B cell (primary cell): ENCODE measurements around the gene TAF10. TPM values are rescaled to one million over a fixed set of nuclear protein-coding genes. Genes with fewer than 3 reads are reported as not detected.

ENCODE experiments used
- ATAC-seq: fragments of 200-7000 bp; cut with Tn5 transposase; one replicate; pipeline ENCODE4 v1.10.0; 2021; ENCODE audit warnings: low read depth, mild to moderate bottlenecking, moderate number of reproducible peaks, moderate library complexity
- CTCF ChIA-PET: fragments of 350-600 bp; sonication (Branson Sonifier 250); formaldehyde crosslinking; loops from one replicate; lab custom pipeline; 2021; ENCODE audit warnings: antibody characterized with exemption, inconsistent platforms; lab: Charles Lee
- POLR2A ChIA-PET: fragments of 350-600 bp; sonication (Branson Sonifier 250); formaldehyde crosslinking; loops from one replicate; lab custom pipeline; 2021; ENCODE audit warnings: antibody characterized with exemption; lab: Charles Lee
- DNase-seq: peaks from one replicate; pipeline ENCODE4 v3.0.0; 2013
- H2AFZ ChIP-seq: 2 replicates; pipeline ENCODE4 v1.6.1; 2012; ENCODE audit warnings: mild to moderate bottlenecking, low read depth, low read length; ENCODE audit not compliant: insufficient read depth, poor library complexity, severe bottlenecking
- H3K27ac ChIP-seq, 2 donors: 1 replicate in 1 of 2; 2 replicates in 1 of 2; pipeline ENCODE4 v1.5.1; 2012 to 2013; ENCODE audit warnings: low read length in 2 of 2, mild to moderate bottlenecking in 2 of 2, moderate library complexity in 1 of 2
- H3K27me3 ChIP-seq, 4 experiments: fragments of 200-600 bp in 1 of 4; sonication (generic) in 1 of 4; replicated peaks in 1 of 4; 1 replicate in 2 of 4; 2 replicates in 2 of 4; pipeline versions ENCODE4 v1.6.1 to v1.7.0; 2013 to 2016; ENCODE audit warnings: low read length in 3 of 4, mild to moderate bottlenecking in 2 of 4, mixed read lengths in 1 of 4, moderate library complexity in 1 of 4; ENCODE audit not compliant: insufficient read depth in 4 of 4, control insufficient read depth in 3 of 4; ENCODE audit errors: control extremely low read depth in 1 of 4
- H3K36me3 ChIP-seq, 2 experiments: replicated peaks in 1 of 2; 1 replicate in 1 of 2; 2 replicates in 1 of 2; pipeline versions ENCODE4 v1.6.1 to v1.7.1; 2013; ENCODE audit warnings: low read length in 1 of 2; ENCODE audit not compliant: insufficient read depth in 2 of 2, control insufficient read depth in 1 of 2; ENCODE audit errors: control extremely low read depth in 1 of 2, extremely low read depth in 1 of 2
- H3K4me1 ChIP-seq, 2 donors: fragments of 200-600 bp in 1 of 2; sonication (generic) in 1 of 2; 1 replicate in 1 of 2; 2 replicates in 1 of 2; pipeline versions ENCODE4 v1.5.1 to v1.6.1; 2013 to 2017; ENCODE audit warnings: low read length in 2 of 2; ENCODE audit not compliant: control insufficient read depth in 2 of 2, insufficient read depth in 2 of 2
- H3K4me2 ChIP-seq: replicated peaks from 2 replicates; pipeline ENCODE3; 2012; ENCODE audit warnings: mild to moderate bottlenecking, low read depth, low read length; ENCODE audit not compliant: poor library complexity, severe bottlenecking
- H3K4me3 ChIP-seq, 5 experiments: fragments of 200-600 bp in 1 of 5; sonication (generic) in 1 of 5; 1 replicate in 3 of 5; 2 replicates in 2 of 5; pipeline versions ENCODE4 v1.5.1 to v1.7.0; 2011 to 2016; ENCODE audit warnings: low read length in 4 of 5, mild to moderate bottlenecking in 4 of 5, low read depth in 2 of 5, control low read depth in 1 of 5, moderate library complexity in 1 of 5; ENCODE audit not compliant: insufficient read depth in 1 of 5; ENCODE audit errors: control extremely low read depth in 1 of 5, extremely low read depth in 1 of 5
- H3K79me2 ChIP-seq: fragments of 200-600 bp; sonication (generic); one replicate; pipeline ENCODE4 v1.6.0; 2016; ENCODE audit warnings: low read length; ENCODE audit not compliant: control insufficient read depth, insufficient read depth
- H3K9ac ChIP-seq: fragments of 200-600 bp; sonication (generic); 2 replicates; pipeline ENCODE4 v1.6.1; 2017; ENCODE audit warnings: mild to moderate bottlenecking, low read length, moderate library complexity
- H3K9me3 ChIP-seq, 3 donors: one replicate each; pipeline versions ENCODE4 v1.6.1 to v1.7.1; 2013; ENCODE audit warnings: low read length in 2 of 3; ENCODE audit not compliant: control insufficient read depth in 2 of 3, insufficient read depth in 1 of 3; ENCODE audit errors: control extremely low read depth in 1 of 3
- H4K20me1 ChIP-seq: 2 replicates; pipeline ENCODE4 v1.6.0; 2012; ENCODE audit warnings: mild to moderate bottlenecking, low read length; ENCODE audit not compliant: insufficient read depth, control insufficient read depth, poor library complexity, severe bottlenecking
- H3K27ac Mint-ChIP-seq: one replicate; pipeline ENCODE4 v1.8.0; 2021; ENCODE audit warnings: mixed read lengths
- H3K27me3 Mint-ChIP-seq: one replicate; pipeline ENCODE4 v1.8.0; 2021; ENCODE audit warnings: mixed read lengths
- H3K4me1 Mint-ChIP-seq: one replicate; pipeline ENCODE4 v1.8.0; 2021; ENCODE audit warnings: mixed read lengths
- H3K4me3 Mint-ChIP-seq: one replicate; pipeline ENCODE4 v1.8.0; 2021; ENCODE audit warnings: mixed read lengths
- H3K9me3 Mint-ChIP-seq: one replicate; pipeline ENCODE4 v1.8.0; 2022; ENCODE audit warnings: mixed read lengths; ENCODE audit not compliant: insufficient read depth
- CTCF ChIP-seq: fragments of 200-600 bp; IDR thresholded peaks from one replicate; pipeline ENCODE4 v1.8.0; 2022; ENCODE audit warnings: antibody characterized with exemption, mild to moderate bottlenecking
- EZH2 ChIP-seq: IDR thresholded peaks from 2 replicates; pipeline ENCODE4 v1.6.1; 2012; ENCODE audit warnings: borderline replicate concordance, low read depth, mild to moderate bottlenecking, moderate library complexity, low read length; ENCODE audit not compliant: insufficient read depth, poor library complexity, severe bottlenecking
- WGBS: methylation state at CpG from one replicate; pipeline ENCODE4 v1.1.5; 2013; ENCODE audit warnings: missing lambda C conversion rate; ENCODE audit not compliant: insufficient coverage; 5-methylcytosine and 5-hydroxymethylcytosine counted together
- intact Hi-C: fragments of 100-400 bp; cut with micrococcal nuclease; formaldehyde crosslinking; loops from one replicate; pipeline ENCODE4 v1.10.0; 2022
- polyA plus RNA-seq: library from polyadenylated mRNA; depleted of rRNA; stranded (reverse); fragments of >200 nt; gene quantifications from 2 replicates; pipeline ENCODE4 v1.2.3, GENCODE V29; 2012
- total RNA-seq, 2 donors: library from RNA; stranded (reverse); fragments of 120-200 nt in 1 of 2; gene quantifications; 1 replicate in 1 of 2; 2 replicates in 1 of 2; pipeline versions ENCODE4 v1.2.3 to v1.2.4, GENCODE V29; 2013 to 2022

The TAF10 gene
- total and polyA plus RNA-seq, 2 donors (not counting 1 experiment from before 2014, with no cell fraction given): 114 to 156 TPM

GRCh38 chr11:6587360-6587953 is 24.6 kb downstream of the TAF10 start:
- H3K4me2 ChIP-seq: no peak overlapping the region
- no peak overlapping the region for H3K27ac ChIP-seq
- DNase-seq (no peak), ATAC-seq (no peak)
- peaks cover 10% of the 10 kb centered on the region for H3K9me3 Mint-ChIP-seq
- no peaks in the 10 kb centered on the region for H3K4me1 Mint-ChIP-seq
- no peaks in the 10 kb centered on the region for H3K27me3 ChIP-seq
- CTCF ChIA-PET: interaction anchor here (0.8 to 1.5 kb wide), 2 partner anchors 109 to 144 kb away, joined by 3 read pairs; no protein-coding TSS in a partner anchor
- no peak overlapping the region for H3K4me3 Mint-ChIP-seq
- no peaks in the 10 kb centered on the region for H3K27me3 Mint-ChIP-seq
- H2AFZ ChIP-seq: no peak overlapping the region
- H3K27ac Mint-ChIP-seq: no peak overlapping the region
- POLR2A ChIA-PET: no interaction called here
- H3K9ac ChIP-seq: no peak overlapping the region
- intact Hi-C loops: no loop called here
- WGBS: 100% methylated on average over 3 of the region's 11 CpGs
- H3K4me1 ChIP-seq: no peaks in the 10 kb centered on the region
- TF ChIP-seq EZH2 (no peak), CTCF (no peak)
- no peak overlapping the region for H3K4me3 ChIP-seq
- peaks cover 3% of the 10 kb centered on the region for H3K79me2 ChIP-seq
- peaks cover 5% of the 10 kb centered on the region in 2 experiments for H3K36me3 ChIP-seq
- no peaks in the 10 kb centered on the region for H4K20me1 ChIP-seq
- H3K9me3 ChIP-seq: peaks cover 0 to 9% (median 1%) of the 10 kb centered on the region in 3 donors
